Fibroblast of skin of left quadriceps (primary cell): ENCODE measurements around the gene LBR.
"Not testable (repeated sequence)": the region's sequence is repeated elsewhere in the genome, so short reads cannot be mapped to it uniquely, and the experiment has no call there.

Experiments used
- DNase-seq, 2 experiments: peaks; one replicate each; pipeline ENCODE4 v3.0.0-alpha.2; 2013; ENCODE audit warnings: low read depth in 2 of 2

Gene LBR

GRCh38 chr1:225427235-225428067 lies at the start of gene LBR:
Gene LBR (minus strand): TSS chr1:225428038. CDS start chr1:225424075, 3,963 bp downstream.
- DNase-seq = no peak

- no peak for DNase-seq
These were observed 49.6 kb upstream of the LBR start for GRCh38 chr1:225477296-225477911.

- DNase-seq = peak; percentile 44 to 52
These were observed 48.7 kb upstream of the LBR start for GRCh38 chr1:225476538-225476988.

DNA sequence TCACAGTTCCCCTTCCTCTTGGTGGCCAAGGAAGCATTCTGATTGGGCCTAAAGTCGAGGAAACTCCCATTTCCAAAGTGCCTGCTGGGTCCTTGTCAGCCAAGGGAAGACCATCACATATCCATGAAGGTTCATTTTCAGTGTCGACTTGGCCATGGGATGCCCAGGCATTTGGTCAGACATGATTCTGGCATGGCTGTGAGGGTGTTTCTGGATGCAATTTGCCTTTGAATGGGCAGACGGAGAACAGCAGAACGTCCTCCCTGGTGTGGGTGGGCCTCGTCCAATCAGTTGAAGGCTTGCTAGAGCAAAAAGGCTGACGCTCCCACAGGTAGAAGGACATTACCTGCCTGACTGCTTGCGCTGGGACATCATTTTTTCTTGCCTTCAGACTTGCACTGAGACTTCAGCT lies 48.3 kb upstream of the LBR start:
- no peak for DNase-seq

GRCh38 chr1:225474986-225475820 lies 47.4 kb upstream of the LBR start:
- peak; percentile 26 to 31 for DNase-seq

- DNase-seq = no peak
These were observed 46.7 kb upstream of the LBR start for GRCh38 chr1:225474439-225474985.

GRCh38 chr1:225473676-225474438 lies 46.0 kb upstream of the LBR start:
- not testable (repeated sequence) for DNase-seq

GRCh38 chr1:225473266-225473665 lies 45.4 kb upstream of the LBR start:
- DNase-seq = not testable (repeated sequence)

GRCh38 chr1:225471453-225472301 lies 43.8 kb upstream of the LBR start:
- no peak for DNase-seq

DNA sequence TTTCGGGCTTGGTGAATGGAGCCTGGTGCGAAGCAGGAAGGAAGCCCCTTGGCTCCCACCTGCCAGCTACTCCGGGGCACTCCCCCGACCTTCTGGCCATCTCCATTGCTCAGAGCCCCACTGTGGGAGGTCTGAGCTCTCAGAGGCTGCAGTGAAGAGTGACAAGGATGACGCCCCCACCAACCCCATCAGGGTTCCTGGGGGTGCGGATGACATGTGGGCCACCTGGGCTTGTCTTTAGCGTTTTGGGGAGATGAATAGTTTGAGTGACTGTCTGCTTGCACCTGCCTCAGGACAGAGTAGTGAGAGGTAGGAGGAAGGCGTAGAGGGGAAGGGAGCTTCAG lies 43.2 kb upstream of the LBR start:
- DNase-seq = no peak

DNA sequence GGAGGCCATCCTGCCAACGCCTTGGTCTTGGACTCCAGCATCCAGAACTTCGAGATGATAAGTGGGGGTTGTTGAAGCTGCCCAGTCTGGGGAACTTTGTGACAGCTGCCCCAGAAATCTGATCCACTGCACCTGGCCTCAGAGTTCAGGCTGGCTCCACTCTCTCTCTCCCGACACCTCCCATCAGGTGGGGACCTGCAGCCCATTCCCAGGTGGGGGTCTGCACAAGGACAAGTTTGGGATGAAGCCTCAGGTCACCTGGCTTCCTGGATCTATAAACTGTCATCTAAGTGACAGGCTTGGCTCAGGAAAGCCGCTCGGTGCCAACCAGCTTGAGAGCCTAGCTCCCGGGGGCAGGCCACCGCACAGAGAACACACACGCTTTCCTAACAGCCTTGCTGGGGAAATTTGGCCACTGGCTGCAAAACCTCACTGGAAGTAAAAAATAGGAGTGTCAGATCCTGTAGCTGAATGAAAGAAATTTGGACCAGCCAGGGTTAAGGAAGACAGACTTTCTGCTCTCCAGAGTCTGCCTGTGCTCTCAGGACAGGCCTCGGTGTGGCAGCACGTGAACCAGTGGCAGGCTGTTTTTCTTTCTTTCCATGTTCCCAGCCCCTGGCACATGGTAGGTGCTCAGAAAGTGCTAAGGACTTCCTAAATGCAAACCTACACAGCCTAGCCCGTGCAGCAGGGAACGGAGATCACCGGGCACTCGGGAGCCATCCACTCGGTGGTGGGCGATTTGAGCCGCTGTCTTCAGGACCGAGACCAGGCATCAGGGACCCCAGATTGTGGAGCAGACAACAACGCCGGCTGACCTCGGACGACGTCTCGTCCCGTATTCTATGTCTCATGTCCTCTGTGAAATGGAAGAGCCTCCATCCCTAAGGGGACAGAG lies 42.6 kb upstream of the LBR start:
- no peak for DNase-seq

DNA sequence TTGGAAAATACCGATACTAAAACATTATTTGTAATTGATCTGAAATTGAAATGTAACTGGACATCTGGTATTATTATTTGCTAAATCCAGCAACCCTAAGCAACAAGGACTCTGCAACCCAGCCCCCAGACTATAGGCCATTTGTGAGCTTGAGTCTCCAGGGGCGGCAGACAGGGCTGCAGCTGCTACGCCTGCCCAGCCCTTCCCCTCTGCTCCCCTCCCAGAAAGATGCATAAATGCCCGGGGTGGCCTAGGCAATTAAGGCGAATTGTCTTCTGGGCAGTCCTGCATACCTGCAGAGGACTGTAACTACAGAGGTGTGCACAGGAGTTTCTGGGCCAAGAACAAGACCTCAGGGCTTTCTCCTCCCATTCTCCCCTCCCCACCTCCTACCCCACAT lies 41.2 kb upstream of the LBR start:
- DNase-seq = no peak

DNA sequence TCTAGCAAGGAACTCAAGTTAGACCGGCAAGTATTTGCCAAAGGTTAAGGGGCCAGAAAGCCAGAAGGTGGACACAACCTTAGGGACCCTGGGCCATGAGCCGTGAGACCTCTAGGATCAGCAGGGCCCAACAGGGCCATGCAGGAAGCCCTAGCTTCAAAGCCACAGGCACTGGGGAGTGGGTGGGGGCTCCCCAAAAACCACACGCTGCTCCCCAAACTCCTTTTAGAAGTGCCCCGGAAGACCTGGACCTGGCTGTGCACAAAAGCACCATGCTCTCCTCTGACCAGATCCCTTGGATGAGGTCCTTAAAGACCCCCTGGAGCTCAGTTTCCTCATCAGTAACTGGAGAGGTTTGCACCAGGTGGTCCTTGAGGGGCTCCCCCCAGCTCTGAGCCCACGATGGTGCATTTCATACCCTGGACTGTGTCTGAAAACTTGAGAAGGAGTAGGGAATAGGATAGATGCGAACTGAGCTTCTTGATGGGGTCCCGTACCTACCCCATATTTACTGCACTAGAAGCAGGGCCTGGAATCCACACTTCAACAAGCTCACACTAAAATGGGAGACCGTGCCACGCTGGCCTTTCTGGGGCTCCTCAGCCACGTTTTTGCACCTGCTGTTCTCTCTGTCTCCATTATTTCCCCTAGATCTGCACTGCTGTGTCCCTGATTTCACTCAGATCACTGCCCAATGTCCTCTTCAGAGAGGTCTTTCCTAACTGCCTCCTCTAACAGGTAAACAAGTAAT lies 40.6 kb upstream of the LBR start:
- DNase-seq = no peak

DNA sequence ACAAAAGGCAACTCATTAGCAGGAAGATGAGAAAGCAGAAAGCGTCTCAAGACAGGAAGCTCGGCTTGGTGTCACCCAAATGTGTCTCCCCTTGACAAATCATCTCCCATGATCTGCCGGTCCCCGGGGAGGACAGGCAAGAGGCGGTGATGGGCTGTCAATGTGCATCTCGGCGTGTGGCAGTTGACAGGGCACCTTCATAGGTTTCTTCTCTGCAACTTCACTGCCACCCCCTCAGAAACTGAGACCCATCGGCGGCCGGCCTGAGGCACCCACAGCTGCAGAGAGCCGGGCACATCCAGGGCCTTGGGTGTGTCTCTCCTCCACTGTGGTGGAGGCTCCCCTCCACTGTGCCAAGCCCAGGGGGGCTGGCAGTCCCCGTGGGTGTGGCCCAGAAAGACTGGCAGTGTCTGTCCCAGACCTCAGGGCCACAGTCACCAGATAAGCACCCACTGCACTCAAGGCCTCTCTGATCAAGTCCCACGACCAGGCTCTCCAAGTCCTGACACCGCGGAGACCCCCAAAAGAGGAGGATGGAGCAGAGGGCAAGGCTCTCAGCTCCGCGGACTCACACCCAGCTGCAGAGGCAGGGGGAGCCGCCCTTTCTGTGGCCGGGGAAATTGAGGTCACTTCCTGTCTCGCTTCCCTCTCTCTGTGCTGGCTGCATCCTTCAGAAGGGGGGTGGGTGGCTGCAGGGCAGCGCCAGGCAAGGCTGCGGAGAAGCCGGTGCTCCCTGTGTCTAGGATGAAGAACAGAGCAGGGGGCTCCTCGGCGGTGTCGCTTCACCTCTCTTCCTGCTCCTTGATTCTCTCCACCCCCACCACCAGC lies 39.6 kb upstream of the LBR start:
- no peak for DNase-seq

GRCh38 chr1:225466848-225467192 lies 39.0 kb upstream of the LBR start:
- DNase-seq = no peak

- no peak for DNase-seq
These were observed 38.1 kb upstream of the LBR start for GRCh38 chr1:225465793-225466517.
